ENCODE results near the gene ST6GALNAC2.
"Not testable (repeated sequence)": the region's sequence is repeated elsewhere in the genome, so short reads cannot be mapped to it uniquely, and the experiment has no call there.

Gene ST6GALNAC2

DNA sequence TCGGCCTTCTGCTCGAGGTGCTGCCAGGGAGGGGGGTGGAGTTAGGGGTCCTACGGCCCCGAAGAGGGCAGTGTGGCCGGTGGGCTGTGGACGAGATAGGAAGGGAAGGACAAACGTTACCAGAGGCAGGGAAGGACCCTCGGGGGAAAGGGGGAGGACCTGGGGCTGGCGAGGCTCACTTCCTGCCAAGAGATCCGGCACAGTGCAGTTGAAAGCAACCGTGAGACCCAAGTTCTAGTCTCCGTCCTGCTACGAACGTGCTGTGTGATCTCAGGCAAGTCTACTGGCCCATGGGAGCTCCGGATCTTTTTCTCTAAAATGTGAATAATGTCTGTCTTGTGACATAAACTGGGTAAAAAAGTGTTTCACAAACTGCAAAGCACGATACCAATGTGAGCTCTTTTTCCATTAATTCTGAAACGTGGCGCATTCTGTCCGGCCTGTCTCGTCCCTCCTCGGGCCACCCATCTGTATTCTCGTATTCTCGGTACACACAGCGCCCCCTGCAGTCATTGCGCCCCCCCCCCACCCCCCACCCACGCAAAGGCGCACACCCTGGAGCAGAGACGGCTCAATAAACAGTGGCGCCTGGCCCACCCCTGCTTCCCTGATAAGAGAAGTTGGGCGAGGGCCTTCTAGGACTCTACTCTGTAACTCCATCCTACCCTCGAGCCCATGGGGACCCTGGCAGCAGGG lies 57.0 kb downstream of the ST6GALNAC2 start:
- DNase-seq (ENCODE audit: low spot score): no peak

DNA sequence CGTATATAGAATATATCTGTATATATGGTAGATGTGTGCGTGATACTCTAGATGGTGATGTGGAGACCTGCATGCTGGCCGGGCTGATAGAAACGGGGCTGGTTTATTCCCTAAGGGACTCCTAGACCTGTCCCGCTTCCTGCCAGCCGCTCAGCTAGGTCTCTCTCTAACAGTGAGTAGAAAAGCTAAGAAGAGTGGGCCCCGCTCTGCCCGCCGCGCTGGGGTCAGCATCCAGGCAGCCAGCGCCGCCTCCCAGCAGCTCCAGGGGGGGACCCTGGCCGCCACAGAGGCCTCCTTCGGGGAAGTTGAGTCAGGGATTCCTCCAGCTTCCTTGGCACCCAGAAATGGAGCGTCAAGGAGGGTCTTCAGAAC lies 57.5 kb downstream of the ST6GALNAC2 start:
- DNase-seq (ENCODE audit: low spot score): no peak

DNA sequence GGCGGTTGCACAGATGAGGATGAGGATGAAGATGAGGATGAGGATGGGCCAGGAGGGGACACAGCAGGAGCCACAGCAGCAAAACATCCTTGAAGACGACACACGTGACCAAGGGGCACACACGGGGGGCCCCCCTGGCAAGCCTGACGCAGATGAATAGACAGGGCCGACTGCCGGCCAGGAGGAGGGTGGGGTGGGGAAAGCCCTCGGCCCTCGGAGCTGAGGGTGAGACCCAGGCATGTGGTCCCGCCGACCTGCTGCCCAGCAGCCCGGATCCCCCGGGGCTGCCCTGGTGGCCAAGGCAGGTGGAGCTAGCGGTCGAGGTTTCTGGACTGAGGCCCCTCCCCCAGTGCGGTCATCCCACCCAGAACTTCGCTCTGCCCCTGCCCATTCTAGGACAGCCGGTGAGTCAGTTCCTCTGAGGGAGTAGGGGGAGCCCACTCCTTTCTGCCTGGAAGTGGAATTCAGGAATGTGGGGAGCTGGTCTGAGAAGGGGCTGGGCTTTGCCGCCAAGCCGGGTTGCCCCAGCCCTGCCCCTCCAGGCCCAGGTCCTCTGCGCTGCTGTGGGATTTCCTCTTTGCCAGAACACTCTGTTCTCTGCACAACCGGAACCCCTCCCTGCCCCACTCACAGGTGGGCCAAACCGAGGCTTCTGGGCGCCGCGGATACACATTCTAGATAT lies 58.1 kb downstream of the ST6GALNAC2 start:
- peak; percentile 76 for DNase-seq (ENCODE audit: low spot score)

GRCh38 chr17:76527016-76527415 lies 58.6 kb downstream of the ST6GALNAC2 start:
- DNase-seq (ENCODE audit: low spot score): not testable (repeated sequence)

GRCh38 chr17:76525513-76525833 lies 60.2 kb downstream of the ST6GALNAC2 start:
- not testable (repeated sequence) for DNase-seq (ENCODE audit: low spot score)

- no peak for DNase-seq (ENCODE audit: low spot score)
Measured at GRCh38 chr17:76524598-76525512, 60.8 kb downstream of the ST6GALNAC2 start.

DNA sequence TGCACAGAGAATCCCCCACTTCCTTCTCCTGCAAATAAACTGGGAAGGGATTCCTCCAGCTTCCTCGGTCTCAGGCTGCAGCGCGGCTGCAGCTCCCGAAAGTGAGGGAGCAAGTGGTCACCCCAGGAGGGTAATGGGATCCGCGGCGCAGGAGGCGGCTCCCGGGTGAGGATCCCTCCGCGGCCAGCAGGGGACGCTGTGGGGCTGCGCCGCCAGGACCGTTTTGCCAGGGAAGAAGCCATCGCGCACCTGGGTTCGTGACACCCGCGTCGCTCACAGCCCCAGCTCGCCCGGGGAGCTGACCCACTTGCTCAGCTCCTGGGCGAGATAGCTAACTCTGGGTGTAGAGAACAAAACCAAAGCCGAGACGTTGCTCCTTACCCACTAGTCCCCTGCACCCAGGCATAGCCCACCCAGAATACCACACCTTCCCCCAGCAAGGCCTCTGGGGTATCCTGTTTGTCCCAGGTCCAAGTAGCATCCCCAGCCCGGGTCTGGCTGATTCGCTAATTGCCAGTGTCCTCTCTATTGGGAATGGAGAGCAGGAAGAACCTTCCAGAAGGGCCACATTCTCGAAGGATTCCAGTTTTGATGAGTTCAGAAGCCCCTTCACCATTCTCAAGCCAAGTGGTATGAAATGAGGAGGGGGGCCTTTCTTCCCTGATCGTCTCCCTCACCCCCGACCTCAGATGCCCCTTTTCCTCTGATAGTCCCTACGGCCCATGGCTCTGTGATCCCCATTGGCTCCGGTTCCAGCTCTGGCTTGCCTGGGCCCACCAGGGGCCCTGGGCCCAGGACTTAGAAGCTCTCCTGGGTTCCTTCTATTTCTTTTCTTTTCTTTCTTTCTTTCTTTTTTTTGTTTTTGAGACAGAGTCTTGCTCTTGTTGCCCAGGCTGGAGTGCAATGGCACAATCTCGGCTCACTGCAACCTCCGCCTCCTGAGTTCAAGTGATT lies 62.3 kb downstream of the ST6GALNAC2 start:
- DNase-seq (ENCODE audit: low spot score): peak; percentile 94

DNA sequence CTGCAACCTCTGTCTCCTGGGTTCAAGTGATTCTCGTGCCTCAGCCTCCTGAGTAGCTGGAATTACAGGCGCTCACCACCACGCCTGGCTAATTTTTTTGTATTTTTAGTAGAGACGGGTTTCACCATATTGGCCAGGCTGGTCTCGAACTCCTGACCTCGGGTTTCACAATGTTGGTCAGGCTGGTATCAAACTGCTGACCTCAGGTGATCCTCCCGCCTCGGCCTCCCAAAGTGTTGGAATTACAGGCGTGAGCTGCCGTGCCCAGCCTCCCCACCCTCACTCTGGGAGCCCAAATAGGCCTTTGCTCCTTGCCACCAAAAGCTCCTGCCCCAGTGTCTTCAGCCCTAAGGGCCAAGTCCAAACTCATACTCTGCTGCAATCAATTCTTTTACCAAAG lies 64.0 kb downstream of the ST6GALNAC2 start:
- DNase-seq (ENCODE audit: low spot score): not testable (repeated sequence)

- no peak for DNase-seq (ENCODE audit: low spot score)
Measured at GRCh38 chr17:76521262-76521661, 64.4 kb downstream of the ST6GALNAC2 start.

DNA sequence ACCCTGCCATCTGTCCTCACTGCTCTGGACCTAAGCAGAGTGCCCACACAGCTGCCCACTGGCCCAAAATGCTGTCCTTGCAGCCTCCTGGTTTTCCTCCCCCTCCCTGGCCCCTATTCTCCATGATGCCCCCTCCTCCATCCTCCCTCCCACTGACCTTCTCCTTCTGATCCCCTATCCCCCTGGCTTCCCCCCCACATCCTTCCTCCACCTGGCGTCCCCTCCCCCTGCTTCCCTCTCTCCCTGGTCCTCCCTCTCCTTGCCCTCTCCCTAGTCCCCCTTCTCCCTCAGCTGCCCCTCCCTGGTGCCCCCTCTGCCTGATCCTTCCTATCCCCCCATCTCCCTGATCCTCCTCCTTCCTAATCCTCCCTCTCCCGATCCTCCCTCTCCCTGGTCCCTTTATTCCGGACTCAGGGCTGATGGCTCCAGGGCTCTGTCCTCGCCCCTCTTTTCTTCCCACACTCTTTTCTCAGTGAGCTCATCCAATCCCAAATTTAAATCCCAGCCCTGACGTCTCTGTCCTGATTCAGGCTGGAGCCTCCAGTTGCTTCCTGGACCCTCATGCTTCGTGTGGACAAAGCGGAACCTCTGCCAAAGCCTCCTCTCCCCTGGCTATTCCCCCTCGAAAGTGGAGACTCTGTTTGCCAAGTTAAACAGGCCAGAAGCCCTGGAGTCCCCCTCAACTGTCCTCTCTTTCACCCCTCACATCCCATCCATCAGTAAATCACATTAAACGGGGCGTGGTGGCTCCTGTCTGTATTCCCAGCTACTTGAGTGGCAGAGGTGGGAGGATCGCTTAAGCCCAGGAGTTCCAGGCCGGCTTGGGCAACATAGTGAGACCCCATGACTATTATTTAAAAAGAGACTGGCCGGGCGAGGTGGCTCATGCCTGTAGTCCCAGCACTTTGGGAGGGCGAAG lies 66.4 kb downstream of the ST6GALNAC2 start:
- no peak for DNase-seq (ENCODE audit: low spot score)

- no peak for DNase-seq (ENCODE audit: low spot score)
Measured at GRCh38 chr17:76517638-76518038, 68.0 kb downstream of the ST6GALNAC2 start.

All from ecto neural progenitor cell (in vitro differentiated cells).